ENCODE measurements around the gene CDKN2AIP. TPM values are rescaled to one million over a fixed set of nuclear protein-coding genes. Genes with fewer than 3 reads are reported as not detected.
"Not testable (repeated sequence)": the region's sequence is repeated elsewhere in the genome, so short reads cannot be mapped to it uniquely, and the experiment has no call there.

CDKN2AIP gene
- total RNA-seq, 1 donor from 2014 or later, result 9.2 TPM

DNA sequence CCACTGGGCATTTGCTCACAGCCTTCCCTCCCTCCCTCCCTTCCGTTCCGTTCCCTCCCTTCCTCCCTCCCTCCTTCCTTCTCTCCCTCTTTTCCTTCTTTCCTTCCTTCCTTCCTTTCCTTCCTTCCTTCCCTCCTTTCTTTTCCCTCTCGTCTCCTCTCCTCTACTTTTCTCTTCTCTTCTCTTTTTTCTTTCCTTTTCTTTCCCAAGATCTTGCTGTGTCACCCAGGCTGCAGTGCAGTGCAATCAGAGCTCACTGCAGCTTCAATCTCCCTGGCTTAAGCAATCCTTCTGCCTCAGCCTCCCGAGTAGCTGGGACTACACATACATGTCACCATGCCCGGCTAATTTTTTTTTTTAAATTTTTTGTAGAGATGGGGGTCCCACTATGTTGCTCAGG, 33.7 kb downstream of the CDKN2AIP start:
- DNase-seq (no peak), ATAC-seq (no peak)
- intact Hi-C loops (cut with micrococcal nuclease), result loop anchor here (10.0 kb wide), 1 partner anchor 127 kb away; no protein-coding TSS in a partner anchor

DNA sequence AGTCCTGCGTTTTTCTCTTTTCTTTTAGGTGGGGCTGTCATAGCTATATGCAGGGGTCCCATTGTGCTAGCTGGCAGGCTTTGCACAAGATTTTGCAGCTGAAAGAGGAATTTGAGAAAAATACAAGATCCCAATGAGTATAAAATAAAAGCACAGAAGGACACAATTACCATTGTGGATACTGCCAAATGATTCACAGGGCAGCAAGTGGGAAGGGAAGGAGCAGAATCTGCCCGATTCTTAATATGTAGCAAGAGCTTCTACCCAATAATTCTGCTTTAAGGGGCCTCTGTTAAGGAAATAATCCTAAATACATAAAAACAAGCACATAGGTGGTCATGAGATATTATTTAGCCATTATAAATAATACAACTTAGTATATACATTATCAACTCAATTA, 34.5 kb downstream of the CDKN2AIP start:
- intact Hi-C loops (cut with micrococcal nuclease), result loop anchor here (10.0 kb wide), 1 partner anchor 126 kb away; no protein-coding TSS in a partner anchor
- DNase-seq, result no peak
- ATAC-seq, result no peak

DNA sequence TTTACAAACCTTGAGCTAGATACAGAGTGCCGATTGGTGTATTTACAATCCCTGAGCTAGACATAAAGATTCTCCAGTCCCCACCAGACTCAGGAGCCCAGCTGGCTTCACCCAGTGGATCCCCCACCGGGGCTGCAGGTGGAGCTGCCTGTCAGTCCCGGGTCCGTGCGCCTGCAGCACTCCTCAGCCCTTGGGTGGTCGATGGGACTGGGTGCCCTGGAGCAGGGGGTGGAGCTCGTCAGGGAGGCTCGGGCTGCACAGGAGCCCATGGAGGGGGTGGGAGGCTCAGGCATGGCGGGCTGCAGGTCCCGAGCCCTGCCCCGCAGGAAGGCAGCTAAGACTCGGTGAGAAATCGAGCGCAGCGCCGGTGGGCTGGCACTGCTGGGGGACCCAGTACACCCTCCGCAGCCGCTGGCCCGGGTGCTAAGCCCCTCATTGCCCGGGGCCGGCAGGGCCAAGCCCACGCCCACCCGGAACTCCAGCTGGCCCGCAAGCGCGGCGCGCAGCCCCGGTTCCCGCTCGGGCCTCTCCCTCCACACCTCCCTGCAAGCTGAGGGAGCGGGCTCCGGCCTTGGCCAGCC, 38.2 kb downstream of the CDKN2AIP start:
- intact Hi-C loops (cut with micrococcal nuclease); DNase-seq; ATAC-seq: not testable (repeated sequence)

DNA sequence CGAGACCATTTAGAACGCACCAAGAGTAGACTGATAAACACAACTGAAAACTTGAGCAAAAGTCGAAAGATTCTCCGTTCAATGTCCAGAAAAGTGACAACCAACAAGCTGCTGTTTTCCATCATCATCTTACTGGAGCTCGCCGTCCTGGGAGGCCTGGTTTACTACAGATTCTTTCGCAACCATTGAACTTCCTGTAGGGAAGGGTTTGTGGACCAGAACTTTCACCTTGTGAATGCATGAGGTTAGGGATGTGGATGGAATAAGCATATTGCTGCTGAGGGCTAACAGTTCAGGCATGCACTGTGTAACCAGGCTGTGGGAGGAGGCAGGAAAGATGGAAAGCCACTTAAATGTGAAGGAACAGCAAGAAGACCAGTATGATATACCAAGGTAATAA, 39.6 kb downstream of the CDKN2AIP start:
- DNase-seq (no peak), ATAC-seq (no peak)
- intact Hi-C loops (cut with micrococcal nuclease), result no loop called here

DNA sequence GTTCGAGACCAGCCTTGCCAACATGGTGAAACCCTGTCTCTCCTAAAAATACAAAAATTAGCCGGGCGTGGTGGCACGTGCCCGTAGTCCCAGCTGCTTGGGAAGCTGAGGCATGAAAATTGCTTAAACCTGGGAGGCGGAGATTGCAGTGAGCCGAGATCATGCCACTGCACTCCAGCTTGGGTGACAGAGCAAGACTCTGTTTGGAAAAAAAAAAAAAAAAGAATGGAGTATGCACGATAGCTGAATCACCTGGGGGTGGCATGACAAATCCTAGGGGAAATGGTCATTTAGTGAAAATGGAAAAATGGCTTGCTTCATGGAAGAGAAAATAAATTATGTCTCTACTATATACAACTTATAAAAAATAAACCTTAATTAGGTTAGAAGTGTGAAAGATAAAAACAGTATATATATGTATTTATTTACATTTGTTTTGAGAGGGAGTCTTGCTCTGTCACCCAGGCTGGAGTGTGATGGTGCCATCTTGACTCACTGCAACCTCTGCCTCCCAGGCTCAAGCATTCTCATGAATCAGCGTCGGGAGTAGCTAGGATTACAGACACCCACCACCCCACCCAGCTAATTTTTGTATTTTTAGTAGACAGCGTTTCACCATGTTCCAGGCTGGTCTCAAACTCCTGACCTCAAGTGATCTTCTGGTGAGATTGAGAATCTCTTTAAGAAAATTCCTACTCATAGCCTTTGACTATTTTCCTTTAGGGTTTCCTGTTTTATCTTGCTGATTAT, 41.1 kb downstream of the CDKN2AIP start:
- DNase-seq (no peak), ATAC-seq (no peak)
- intact Hi-C loops (cut with micrococcal nuclease), result no loop called here

DNA sequence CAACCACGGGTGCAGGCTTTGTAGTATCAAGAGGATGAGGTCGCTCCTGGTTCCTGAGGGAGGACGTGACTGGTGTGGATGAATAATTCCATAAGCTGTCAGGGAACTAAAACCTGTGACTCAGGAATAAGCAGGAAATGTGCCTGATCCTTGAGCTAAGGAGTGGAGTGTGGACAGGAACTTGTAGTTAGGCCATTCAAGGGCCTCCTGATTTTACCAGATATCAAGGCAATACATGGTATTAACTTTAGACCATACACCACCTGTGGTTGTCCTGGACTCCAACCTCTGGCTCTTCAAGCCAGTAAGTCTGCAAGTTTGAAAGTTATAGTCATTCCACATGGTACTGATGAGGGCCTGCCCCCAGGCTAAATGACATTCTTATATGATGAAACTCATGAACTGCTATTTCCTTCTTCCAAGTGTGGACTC, 48.4 kb downstream of the CDKN2AIP start:
- DNase-seq, result no peak
- no peak for ATAC-seq
- intact Hi-C loops (cut with micrococcal nuclease), result no loop called here

DNA sequence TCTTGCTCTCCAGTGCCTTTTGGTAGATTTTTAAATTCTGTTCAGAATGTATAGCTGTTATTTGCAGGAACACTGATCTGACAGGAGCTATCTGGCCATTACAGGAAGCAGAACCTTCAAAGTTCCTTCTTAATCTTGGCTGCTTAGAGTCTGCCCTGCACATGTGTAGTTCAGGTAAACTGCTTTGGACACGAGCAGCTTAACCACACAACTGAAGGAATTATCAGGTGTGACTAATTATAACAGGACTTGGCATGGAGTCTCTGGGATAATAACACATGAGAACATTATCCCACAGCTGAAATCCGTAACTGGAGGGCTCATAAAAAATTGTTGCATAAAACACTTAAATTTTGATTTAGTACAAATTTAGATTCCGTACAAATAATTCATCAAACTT, 48.8 kb downstream of the CDKN2AIP start:
- DNase-seq (no peak), ATAC-seq (no peak)
- intact Hi-C loops (cut with micrococcal nuclease), result no loop called here

DNA sequence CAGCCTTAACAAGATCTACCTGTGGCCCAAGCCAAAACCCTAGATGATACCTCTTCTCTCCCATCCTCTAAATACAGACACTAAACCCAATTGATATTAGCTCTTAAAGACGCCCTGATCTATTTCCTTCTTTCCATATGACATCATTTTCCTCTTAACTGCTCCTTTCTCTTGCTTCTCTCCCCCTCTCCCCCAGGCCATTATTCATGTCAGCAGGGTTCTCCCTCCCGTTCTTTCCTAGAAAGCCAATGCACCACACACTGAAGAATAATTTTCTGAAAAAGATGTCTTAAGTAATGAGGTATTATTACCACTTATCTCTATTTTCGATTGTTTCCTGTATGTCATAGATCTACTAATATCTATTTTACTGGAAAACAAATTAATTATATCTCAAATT, 50.7 kb downstream of the CDKN2AIP start:
- DNase-seq, result no peak
- intact Hi-C loops (cut with micrococcal nuclease), result no loop called here
- ATAC-seq, result no peak

Other genes starting within 250 kb of the CDKN2AIP start
- gene CLDN22, start 124.4 kb upstream of the CDKN2AIP start, total RNA-seq, result not detected
- gene CLDN24, start 122.2 kb upstream of the CDKN2AIP start, total RNA-seq, result not detected
- 6.3 TPM for gene ING2, start 60.4 kb downstream of the CDKN2AIP start, total RNA-seq
- 17.9 TPM for gene RWDD4, start 214.5 kb downstream of the CDKN2AIP start, total RNA-seq
- 17.0 TPM for gene TRAPPC11, start 214.7 kb downstream of the CDKN2AIP start, total RNA-seq